IMR-90 (cell line): Measurements from ENCODE around the gene SYCP1.

ENCODE experiments used
- BHLHE40 ChIP-seq: fragments of 150-350 bp; IDR thresholded peaks from 2 replicates; pipeline ENCODE4 v1.6.1; 2016; ENCODE audit warnings: mild to moderate bottlenecking, low read depth, low read length
- CEBPB ChIP-seq: IDR thresholded peaks from 2 replicates; pipeline ENCODE4 v1.6.1; 2012; ENCODE audit warnings: low read depth, low read length, improper control_type of control experiment
- FOS ChIP-seq: fragments of 150-350 bp; IDR thresholded peaks from 2 replicates; pipeline ENCODE4 v1.6.1; 2016; ENCODE audit warnings: low read depth, low read length
- MAFK ChIP-seq: IDR thresholded peaks from 2 replicates; pipeline ENCODE4 v1.6.1; 2012; ENCODE audit warnings: low read depth, low read length, improper control_type of control experiment
- NFE2L2 ChIP-seq: fragments of 150-350 bp; IDR thresholded peaks from 2 replicates; pipeline ENCODE4 v1.6.1; 2016; ENCODE audit warnings: low read depth, mild to moderate bottlenecking, low read length
- POLR2A ChIP-seq: IDR thresholded peaks from 2 replicates; pipeline ENCODE4 v1.6.1; 2012; ENCODE audit warnings: mild to moderate bottlenecking, low read depth, low read length
- RAD21 ChIP-seq: IDR thresholded peaks from 2 replicates; pipeline ENCODE4 v1.6.1; 2012; ENCODE audit warnings: low read length, improper control_type of control experiment
- RFX5 ChIP-seq: IDR thresholded peaks from 2 replicates; pipeline ENCODE4 v1.8.0; 2012; ENCODE audit warnings: low read depth, mild to moderate bottlenecking, low read length, moderate library complexity
- SMC3 ChIP-seq: fragments of 150-350 bp; IDR thresholded peaks from 2 replicates; pipeline ENCODE4 v1.6.1; 2016; ENCODE audit warnings: low read depth, mild to moderate bottlenecking, antibody characterized with exemption, low read length, moderate library complexity
- TF ChIP-seq, protein P1 (sequence below): conservative IDR thresholded peaks from 2 replicates; pipeline ENCODE4 v1.5.1; 2012; ENCODE audit warnings: mild to moderate bottlenecking, low read depth, low read length, improper control_type of control experiment
- TF ChIP-seq, protein P2 (sequence below): fragments of 150-350 bp; IDR thresholded peaks from 2 replicates; pipeline ENCODE4 v1.6.1; 2017; ENCODE audit warnings: mild to moderate bottlenecking, antibody characterized with exemption, low read length, low read depth
- TF ChIP-seq, protein P3 (sequence below): fragments of 150-350 bp; IDR thresholded peaks from 2 replicates; pipeline ENCODE4 v1.6.1; 2016; ENCODE audit warnings: low read depth, mild to moderate bottlenecking, low read length, moderate library complexity, borderline replicate concordance

DNA sequence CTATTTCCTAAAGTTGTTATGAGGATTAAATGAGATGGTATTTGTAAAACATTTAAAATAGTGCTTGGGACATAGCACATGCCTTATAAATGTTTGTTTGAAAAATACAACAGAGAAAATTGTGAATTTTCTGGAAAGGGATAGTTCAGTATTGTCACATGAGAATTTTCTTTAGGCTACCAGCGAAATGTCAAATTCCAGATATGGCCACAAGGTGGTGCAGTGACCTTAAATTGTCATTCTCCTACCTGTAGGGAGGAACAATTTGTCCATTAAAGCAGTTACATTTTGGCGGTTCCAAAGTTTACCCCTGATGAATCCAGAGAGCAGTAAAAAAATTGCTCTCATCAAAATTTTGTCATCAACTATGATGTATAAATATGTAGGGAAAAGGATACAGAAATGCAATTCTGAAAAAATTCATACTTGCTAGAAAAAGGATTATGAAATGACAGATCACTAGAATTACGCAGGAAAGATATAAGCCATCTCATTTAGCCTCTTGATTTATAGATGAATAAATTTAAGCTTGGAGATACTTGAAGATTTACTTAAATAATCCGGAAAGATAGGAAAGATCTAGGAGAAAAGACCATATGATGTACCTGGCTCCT is 124.7 kb downstream of the SYCP1 start:
- TF ChIP-seq, protein P1, sequence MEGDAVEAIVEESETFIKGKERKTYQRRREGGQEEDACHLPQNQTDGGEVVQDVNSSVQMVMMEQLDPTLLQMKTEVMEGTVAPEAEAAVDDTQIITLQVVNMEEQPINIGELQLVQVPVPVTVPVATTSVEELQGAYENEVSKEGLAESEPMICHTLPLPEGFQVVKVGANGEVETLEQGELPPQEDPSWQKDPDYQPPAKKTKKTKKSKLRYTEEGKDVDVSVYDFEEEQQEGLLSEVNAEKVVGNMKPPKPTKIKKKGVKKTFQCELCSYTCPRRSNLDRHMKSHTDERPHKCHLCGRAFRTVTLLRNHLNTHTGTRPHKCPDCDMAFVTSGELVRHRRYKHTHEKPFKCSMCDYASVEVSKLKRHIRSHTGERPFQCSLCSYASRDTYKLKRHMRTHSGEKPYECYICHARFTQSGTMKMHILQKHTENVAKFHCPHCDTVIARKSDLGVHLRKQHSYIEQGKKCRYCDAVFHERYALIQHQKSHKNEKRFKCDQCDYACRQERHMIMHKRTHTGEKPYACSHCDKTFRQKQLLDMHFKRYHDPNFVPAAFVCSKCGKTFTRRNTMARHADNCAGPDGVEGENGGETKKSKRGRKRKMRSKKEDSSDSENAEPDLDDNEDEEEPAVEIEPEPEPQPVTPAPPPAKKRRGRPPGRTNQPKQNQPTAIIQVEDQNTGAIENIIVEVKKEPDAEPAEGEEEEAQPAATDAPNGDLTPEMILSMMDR, result peak; percentile 73
- TF ChIP-seq POLR2A, result no peak
- TF ChIP-seq SMC3, result peak; percentile 88
- TF ChIP-seq MAFK, result no peak
- TF ChIP-seq, protein P2, sequence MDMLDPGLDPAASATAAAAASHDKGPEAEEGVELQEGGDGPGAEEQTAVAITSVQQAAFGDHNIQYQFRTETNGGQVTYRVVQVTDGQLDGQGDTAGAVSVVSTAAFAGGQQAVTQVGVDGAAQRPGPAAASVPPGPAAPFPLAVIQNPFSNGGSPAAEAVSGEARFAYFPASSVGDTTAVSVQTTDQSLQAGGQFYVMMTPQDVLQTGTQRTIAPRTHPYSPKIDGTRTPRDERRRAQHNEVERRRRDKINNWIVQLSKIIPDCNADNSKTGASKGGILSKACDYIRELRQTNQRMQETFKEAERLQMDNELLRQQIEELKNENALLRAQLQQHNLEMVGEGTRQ, result no peak
- TF ChIP-seq FOS, result no peak
- no peak for TF ChIP-seq CEBPB
- TF ChIP-seq BHLHE40, result no peak
- peak; percentile 74 for TF ChIP-seq RAD21
- TF ChIP-seq, protein P3, sequence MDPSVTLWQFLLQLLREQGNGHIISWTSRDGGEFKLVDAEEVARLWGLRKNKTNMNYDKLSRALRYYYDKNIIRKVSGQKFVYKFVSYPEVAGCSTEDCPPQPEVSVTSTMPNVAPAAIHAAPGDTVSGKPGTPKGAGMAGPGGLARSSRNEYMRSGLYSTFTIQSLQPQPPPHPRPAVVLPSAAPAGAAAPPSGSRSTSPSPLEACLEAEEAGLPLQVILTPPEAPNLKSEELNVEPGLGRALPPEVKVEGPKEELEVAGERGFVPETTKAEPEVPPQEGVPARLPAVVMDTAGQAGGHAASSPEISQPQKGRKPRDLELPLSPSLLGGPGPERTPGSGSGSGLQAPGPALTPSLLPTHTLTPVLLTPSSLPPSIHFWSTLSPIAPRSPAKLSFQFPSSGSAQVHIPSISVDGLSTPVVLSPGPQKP, result no peak
- no peak for TF ChIP-seq NFE2L2
- no peak for TF ChIP-seq RFX5
